GM12873 (cell line): Measurements from ENCODE around the gene OSTC.

Experiments
- CTCF ChIP-seq: IDR thresholded peaks from 2 replicates; pipeline ENCODE4 v1.5.1; 2012; ENCODE audit warnings: low read depth, mild to moderate bottlenecking, moderate library complexity, low read length, control low read depth; ENCODE audit not compliant: insufficient read depth; ENCODE audit errors: missing control alignments

OSTC gene

GRCh38 chr4:108626056-108626455, 24.3 kb upstream of the OSTC start:
- TF ChIP-seq CTCF = no peak

- TF ChIP-seq CTCF = no peak
Observed at GRCh38 chr4:108628411-108628810, 22.0 kb upstream of the OSTC start.

- no peak for TF ChIP-seq CTCF
Observed at GRCh38 chr4:108635070-108635655, 15.2 kb upstream of the OSTC start.

DNA sequence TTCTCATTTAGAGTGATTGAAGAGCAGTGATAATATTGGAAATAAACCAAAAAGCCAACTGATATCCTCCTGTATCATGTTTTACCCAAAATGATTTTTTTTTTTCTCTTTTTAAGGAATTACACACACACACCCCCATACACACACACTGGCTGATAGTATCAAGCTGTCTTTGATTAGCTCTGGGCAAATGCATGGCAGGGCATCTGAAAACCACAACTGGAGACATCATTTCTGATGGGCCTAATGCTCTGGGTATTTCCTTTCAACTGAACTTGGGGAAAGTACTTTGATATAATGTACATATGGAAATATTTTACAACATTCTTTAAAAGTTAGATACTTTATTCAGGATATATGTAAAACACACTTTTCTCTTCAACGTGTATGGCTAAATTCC, 14.2 kb upstream of the OSTC start:
- no peak for TF ChIP-seq CTCF

DNA sequence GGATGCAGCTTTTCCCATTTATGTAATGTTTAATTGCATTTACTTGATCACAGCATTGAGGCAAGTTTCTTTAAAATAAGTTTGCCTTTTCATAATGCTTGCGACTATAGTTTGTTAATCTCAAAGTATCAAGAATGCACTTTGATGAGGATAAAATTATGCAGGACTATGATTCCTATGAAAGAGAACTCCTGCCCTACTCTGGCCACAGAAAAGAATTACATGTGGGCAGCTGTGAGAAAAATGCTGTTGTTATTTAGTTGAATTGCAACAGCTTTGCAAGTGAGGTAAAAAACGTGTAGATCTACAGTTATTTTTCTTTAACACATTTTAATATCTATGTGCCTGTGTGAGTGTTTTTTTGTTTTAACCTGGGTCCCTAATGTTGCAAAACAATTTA, 12.5 kb upstream of the OSTC start:
- TF ChIP-seq CTCF = no peak

DNA sequence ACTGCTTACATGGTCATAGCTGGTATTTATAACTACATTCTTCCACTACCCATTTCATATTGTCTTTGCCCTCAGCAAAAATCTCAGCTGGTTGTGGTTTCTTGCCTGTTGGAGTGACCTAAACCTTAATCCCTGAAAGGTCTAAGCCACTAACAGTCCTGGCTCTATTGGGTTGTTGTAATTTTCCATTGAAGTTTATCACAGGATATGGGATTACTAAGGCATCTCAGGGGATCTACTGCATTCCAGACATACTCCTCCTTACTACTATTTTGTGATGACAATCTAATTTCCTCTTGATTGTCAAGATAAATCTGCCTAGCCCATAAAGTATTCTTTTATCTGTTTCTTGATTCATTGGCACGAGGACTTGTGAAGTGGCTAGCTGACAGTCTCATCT, 6.2 kb upstream of the OSTC start:
- TF ChIP-seq CTCF = no peak

- no peak for TF ChIP-seq CTCF
Observed at GRCh38 chr4:108646706-108647105, 3.7 kb upstream of the OSTC start.

- TF ChIP-seq CTCF = no peak
Observed at GRCh38 chr4:108649863-108650211, 562 bp upstream of the OSTC start.
